Neutrophil (primary cell): ENCODE data around the gene CTBP1.

Source experiments
- H3K27ac ChIP-seq: fragments of 200-600 bp; sonication (generic); 2 replicates; pipeline ENCODE4 v1.5.1; 2016; ENCODE audit warnings: mild to moderate bottlenecking, moderate library complexity
- H3K27me3 ChIP-seq: fragments of 200-600 bp; sonication (generic); 2 replicates; pipeline ENCODE4 v1.6.0; 2016; ENCODE audit warnings: mild to moderate bottlenecking
- H3K36me3 ChIP-seq: fragments of 200-600 bp; sonication (generic); 2 replicates; pipeline ENCODE4 v1.5.1; 2017
- H3K4me1 ChIP-seq, 2 experiments: fragments of 200-600 bp in 1 of 2; sonication (generic) in 1 of 2; 1 replicate in 1 of 2; 2 replicates in 1 of 2; pipeline versions ENCODE4 v1.5.1 to v1.6.1; 2013 to 2016; ENCODE audit warnings: low read depth in 1 of 2, low read length in 1 of 2, mild to moderate bottlenecking in 1 of 2, moderate library complexity in 1 of 2; ENCODE audit not compliant: control insufficient read depth in 1 of 2, insufficient read depth in 1 of 2
- H3K4me3 ChIP-seq, 2 experiments: fragments of 200-600 bp in 1 of 2; sonication (generic) in 1 of 2; 1 replicate in 1 of 2; 2 replicates in 1 of 2; pipeline ENCODE4 v1.5.1; 2013 to 2016; ENCODE audit warnings: low read depth in 1 of 2, low read length in 1 of 2, mild to moderate bottlenecking in 1 of 2, moderate library complexity in 1 of 2
- H3K9me3 ChIP-seq: fragments of 200-600 bp; sonication (generic); 2 replicates; pipeline ENCODE4 v1.5.1; 2016
- TF ChIP-seq, protein P1 (sequence below): fragments of 200-600 bp; sonication (generic); IDR thresholded peaks from 2 replicates; pipeline ENCODE4 v1.5.1; 2016; ENCODE audit warnings: antibody characterized with exemption

Gene CTBP1

DNA sequence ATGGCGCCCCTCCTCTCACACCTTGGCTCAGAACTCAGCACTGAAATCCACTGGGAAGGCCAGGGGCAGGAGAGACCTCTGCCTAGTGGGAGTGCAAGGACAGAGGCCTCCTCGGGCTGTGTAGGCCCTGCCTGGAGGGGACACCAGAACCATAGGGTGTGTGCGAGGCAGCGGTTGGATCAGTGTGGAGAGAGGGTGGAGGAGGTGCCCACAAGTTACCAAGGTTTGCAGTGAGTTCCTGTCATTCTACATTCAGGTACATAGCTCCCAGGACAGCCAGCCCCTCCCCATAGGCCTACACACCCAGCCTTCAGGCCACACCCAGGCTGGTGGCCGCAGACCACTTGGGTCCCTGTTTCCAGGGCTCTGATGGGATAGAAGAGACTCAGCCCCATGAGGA lies 57.3 kb downstream of the CTBP1 start:
- H3K4me3 ChIP-seq: no peak overlapping the region

GRCh38 chr4:1187182-1187581 lies 61.7 kb downstream of the CTBP1 start:
- H3K9me3 ChIP-seq: no peaks in the 10 kb centered on the region
- no peaks in the 10 kb centered on the region for H3K27me3 ChIP-seq
- peaks cover 0 to 6% of the 10 kb centered on the region in 2 experiments for H3K4me1 ChIP-seq
- no peak overlapping the region for H3K27ac ChIP-seq
- TF ChIP-seq, protein P1, sequence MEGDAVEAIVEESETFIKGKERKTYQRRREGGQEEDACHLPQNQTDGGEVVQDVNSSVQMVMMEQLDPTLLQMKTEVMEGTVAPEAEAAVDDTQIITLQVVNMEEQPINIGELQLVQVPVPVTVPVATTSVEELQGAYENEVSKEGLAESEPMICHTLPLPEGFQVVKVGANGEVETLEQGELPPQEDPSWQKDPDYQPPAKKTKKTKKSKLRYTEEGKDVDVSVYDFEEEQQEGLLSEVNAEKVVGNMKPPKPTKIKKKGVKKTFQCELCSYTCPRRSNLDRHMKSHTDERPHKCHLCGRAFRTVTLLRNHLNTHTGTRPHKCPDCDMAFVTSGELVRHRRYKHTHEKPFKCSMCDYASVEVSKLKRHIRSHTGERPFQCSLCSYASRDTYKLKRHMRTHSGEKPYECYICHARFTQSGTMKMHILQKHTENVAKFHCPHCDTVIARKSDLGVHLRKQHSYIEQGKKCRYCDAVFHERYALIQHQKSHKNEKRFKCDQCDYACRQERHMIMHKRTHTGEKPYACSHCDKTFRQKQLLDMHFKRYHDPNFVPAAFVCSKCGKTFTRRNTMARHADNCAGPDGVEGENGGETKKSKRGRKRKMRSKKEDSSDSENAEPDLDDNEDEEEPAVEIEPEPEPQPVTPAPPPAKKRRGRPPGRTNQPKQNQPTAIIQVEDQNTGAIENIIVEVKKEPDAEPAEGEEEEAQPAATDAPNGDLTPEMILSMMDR: no peak
- H3K36me3 ChIP-seq: no peaks in the 10 kb centered on the region
- H3K4me3 ChIP-seq: no peak overlapping the region

More for the DNA sequence above, 57.3 kb downstream of the CTBP1 start:
- Histone ChIP-seq H3K4me1 (no peaks in the 10 kb centered on the region), H3K36me3 (no peaks in the 10 kb centered on the region), H3K27me3 (no peaks in the 10 kb centered on the region), H3K27ac (no peak overlapping the region), H3K9me3 (no peaks in the 10 kb centered on the region)
- TF ChIP-seq, protein P1: no peak

DNA sequence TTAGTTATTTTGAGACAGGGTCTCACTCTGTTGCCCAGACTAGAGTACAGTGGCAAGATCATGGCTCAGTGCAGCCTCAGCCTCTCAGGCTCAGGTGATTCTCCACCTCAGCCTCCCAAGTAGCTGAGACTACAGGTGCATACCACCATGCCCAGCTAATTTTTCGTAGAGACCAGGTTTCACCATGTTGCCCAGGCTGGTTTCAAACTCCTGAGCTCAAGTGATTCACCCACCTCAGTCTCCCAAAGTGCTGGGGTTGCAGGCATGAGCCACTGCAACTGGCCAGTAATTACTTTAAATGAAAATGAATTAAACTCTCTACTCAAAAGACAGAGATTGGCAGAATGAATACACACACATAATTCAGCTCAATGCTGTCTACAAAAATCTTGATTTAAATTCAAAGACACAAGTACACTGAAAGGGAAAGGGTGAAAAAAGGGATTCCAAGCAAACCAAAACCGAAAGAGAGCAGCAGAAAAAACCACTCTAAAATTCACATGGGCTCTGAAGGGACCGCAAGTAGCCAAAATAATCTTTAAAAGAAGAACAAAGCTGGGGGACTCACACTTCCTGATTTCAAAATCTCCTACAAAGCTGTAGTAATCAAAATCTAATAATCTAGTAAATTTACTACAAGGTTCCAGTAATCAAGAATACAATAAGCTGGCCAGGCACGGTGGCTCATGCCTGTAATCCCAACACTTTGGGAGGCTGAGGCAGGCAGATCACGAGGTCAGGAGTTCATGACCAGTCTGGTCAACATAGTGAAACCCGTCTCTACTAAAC lies 64.8 kb downstream of the CTBP1 start:
- no peaks in the 10 kb centered on the region for H3K27me3 ChIP-seq
- no peaks in the 10 kb centered on the region for H3K9me3 ChIP-seq
- no peak overlapping the region for H3K27ac ChIP-seq
- TF ChIP-seq, protein P1: no peak
- H3K4me1 ChIP-seq: peaks cover 0 to 6% of the 10 kb centered on the region in 2 experiments
- no peaks in the 10 kb centered on the region for H3K36me3 ChIP-seq
- H3K4me3 ChIP-seq: no peak overlapping the region

DNA sequence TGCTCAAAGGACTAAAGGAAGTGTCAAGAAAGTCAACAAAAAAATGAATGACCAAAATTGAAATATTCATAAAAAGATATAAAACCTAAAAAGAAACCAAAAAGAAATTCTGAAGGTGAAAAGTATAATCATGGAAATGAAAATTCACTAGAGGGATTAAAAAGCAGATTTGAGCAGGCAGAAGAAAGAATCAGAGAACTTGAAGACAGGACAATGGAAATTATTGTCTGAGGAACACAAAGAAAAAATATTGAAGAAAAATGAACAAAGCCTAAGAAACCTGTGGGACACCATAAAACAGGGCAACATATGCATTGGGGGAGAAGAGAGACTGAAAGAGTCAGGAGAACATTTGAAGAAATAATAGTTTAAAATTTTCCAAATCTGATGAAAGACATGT lies 66.6 kb downstream of the CTBP1 start:
- no peak overlapping the region for H3K4me3 ChIP-seq
- no peaks in the 10 kb centered on the region for H3K9me3 ChIP-seq
- H3K36me3 ChIP-seq: no peaks in the 10 kb centered on the region
- TF ChIP-seq, protein P1: no peak
- no peaks in the 10 kb centered on the region for H3K27me3 ChIP-seq
- H3K27ac ChIP-seq: no peak overlapping the region
- H3K4me1 ChIP-seq: peaks cover 0 to 6% of the 10 kb centered on the region in 2 experiments

DNA sequence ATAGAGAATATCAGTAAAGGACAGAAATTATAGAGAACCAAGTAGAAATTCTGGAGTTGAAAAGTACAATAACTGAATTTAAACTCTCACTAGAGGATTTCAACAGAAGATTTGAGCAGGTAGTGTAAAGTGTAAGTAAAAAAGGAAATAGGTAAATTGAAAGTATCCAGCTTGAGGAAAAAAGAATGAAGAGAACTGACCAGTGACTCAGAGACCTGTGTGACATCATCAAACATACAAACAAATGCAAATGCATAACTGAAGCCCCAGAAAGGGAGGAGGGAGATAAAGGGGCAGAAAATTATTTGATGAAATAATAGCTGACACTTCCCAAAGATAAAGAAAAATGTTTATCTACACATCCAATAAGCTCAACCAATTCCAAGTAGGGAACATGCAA lies 68.3 kb downstream of the CTBP1 start:
- H3K4me3 ChIP-seq: no peak overlapping the region
- peaks cover 0 to 6% of the 10 kb centered on the region in 2 experiments for H3K4me1 ChIP-seq
- H3K36me3 ChIP-seq: no peaks in the 10 kb centered on the region
- TF ChIP-seq, protein P1: no peak
- no peaks in the 10 kb centered on the region for H3K9me3 ChIP-seq
- no peaks in the 10 kb centered on the region for H3K27me3 ChIP-seq
- no peak overlapping the region for H3K27ac ChIP-seq
